H9 (cell line): ENCODE measurements around the gene PPRC1. TPM values are rescaled to one million over a fixed set of nuclear protein-coding genes. Genes with fewer than 3 reads are reported as not detected.

ENCODE experiments used
- DNase-seq: peaks from one replicate; pipeline ENCODE4 v3.0.0-alpha.2; 2017
- H2AFZ ChIP-seq: one replicate; pipeline ENCODE4 v1.6.1; 2013; ENCODE audit warnings: mild to moderate bottlenecking, low read length, control low read depth, moderate library complexity
- H2AK5ac ChIP-seq: 2 replicates; pipeline ENCODE4 v1.6.1; 2013; ENCODE audit warnings: low read length, control low read depth, mixed read lengths; ENCODE audit not compliant: insufficient read length
- H2BK120ac ChIP-seq: one replicate; pipeline ENCODE4 v1.6.1; 2013; ENCODE audit warnings: low read depth, mild to moderate bottlenecking, low read length, control low read depth, inconsistent platforms; ENCODE audit not compliant: poor library complexity, severe bottlenecking
- H2BK12ac ChIP-seq: 2 replicates; pipeline ENCODE4 v1.6.1; 2013; ENCODE audit warnings: low read length, control low read depth, mixed read lengths, low read depth; ENCODE audit not compliant: insufficient read length
- H2BK15ac ChIP-seq: 2 replicates; pipeline ENCODE4 v1.6.1; 2013; ENCODE audit warnings: low read depth, low read length, control low read depth
- H2BK20ac ChIP-seq: one replicate; pipeline ENCODE4 v1.6.1; 2013; ENCODE audit warnings: low read depth, mild to moderate bottlenecking, low read length, control low read depth, inconsistent platforms; ENCODE audit not compliant: poor library complexity, severe bottlenecking
- H2BK5ac ChIP-seq: 2 replicates; pipeline ENCODE4 v1.6.1; 2013; ENCODE audit warnings: low read length, control low read depth, mixed read lengths; ENCODE audit not compliant: insufficient read length
- H3K14ac ChIP-seq: 2 replicates; pipeline ENCODE4 v1.6.1; 2013; ENCODE audit warnings: low read length, control low read depth; ENCODE audit not compliant: insufficient read depth
- H3K18ac ChIP-seq: 2 replicates; pipeline ENCODE4 v1.6.1; 2013; ENCODE audit warnings: low read depth, mild to moderate bottlenecking, mixed read lengths, low read length, control low read depth; ENCODE audit not compliant: insufficient read length
- H3K23ac ChIP-seq: 2 replicates; pipeline ENCODE4 v1.6.1; 2013; ENCODE audit warnings: low read length, control low read depth, mixed read lengths, low read depth; ENCODE audit not compliant: insufficient read length
- H3K23me2 ChIP-seq: 2 replicates; pipeline ENCODE4 v1.6.1; 2013; ENCODE audit warnings: low read depth, mild to moderate bottlenecking, mixed read lengths, low read length, control low read depth; ENCODE audit not compliant: insufficient read length, poor library complexity, severe bottlenecking
- H3K27ac ChIP-seq: 2 replicates; pipeline ENCODE4 v1.5.1; 2013; ENCODE audit warnings: low read length, control low read depth, mixed read lengths, low read depth; ENCODE audit not compliant: insufficient read length
- H3K27me3 ChIP-seq: 2 replicates; pipeline ENCODE4 v1.6.1; 2013; ENCODE audit warnings: low read length, control low read depth, inconsistent platforms; ENCODE audit not compliant: insufficient read depth
- H3K4ac ChIP-seq: 2 replicates; pipeline ENCODE4 v1.6.1; 2013; ENCODE audit warnings: low read depth, mild to moderate bottlenecking, control low read depth, inconsistent platforms, low read length, moderate library complexity
- H3K4me1 ChIP-seq: 2 replicates; pipeline ENCODE4 v1.6.1; 2013; ENCODE audit warnings: low read length, control low read depth, inconsistent platforms; ENCODE audit not compliant: insufficient read depth
- H3K4me2 ChIP-seq: 2 replicates; pipeline ENCODE4 v1.6.1; 2013; ENCODE audit warnings: low read length, control low read depth, mixed read lengths; ENCODE audit not compliant: insufficient read length, insufficient read depth
- H3K56ac ChIP-seq: 2 replicates; pipeline ENCODE4 v1.6.1; 2013; ENCODE audit warnings: low read depth, mild to moderate bottlenecking, mixed read lengths, low read length, control low read depth; ENCODE audit not compliant: insufficient read length
- H3K79me1 ChIP-seq: 2 replicates; pipeline ENCODE4 v1.6.1; 2013; ENCODE audit warnings: low read depth, mild to moderate bottlenecking, moderate library complexity, low read length, control low read depth, inconsistent platforms; ENCODE audit not compliant: insufficient read depth, poor library complexity, severe bottlenecking
- H3K79me2 ChIP-seq: 2 replicates; pipeline ENCODE4 v1.6.1; 2013; ENCODE audit warnings: low read length, control low read depth, inconsistent platforms; ENCODE audit not compliant: insufficient read depth
- H3K9ac ChIP-seq: 2 replicates; pipeline ENCODE4 v1.6.1; 2013; ENCODE audit warnings: low read length, control low read depth, mixed read lengths; ENCODE audit not compliant: insufficient read length; ENCODE audit errors: extremely low read depth
- H3K9me3 ChIP-seq: one replicate; pipeline ENCODE4 v1.6.1; 2013; ENCODE audit warnings: low read depth, low read length, inconsistent platforms; ENCODE audit not compliant: control insufficient read depth
- H3T11ph ChIP-seq: one replicate; pipeline ENCODE4 v1.6.1; 2013; ENCODE audit warnings: mild to moderate bottlenecking, low read length, control low read depth, inconsistent platforms
- H4K20me1 ChIP-seq: one replicate; pipeline ENCODE4 v1.6.1; 2013; ENCODE audit not compliant: control insufficient read depth, insufficient read length, insufficient read depth
- H4K5ac ChIP-seq: 2 replicates; pipeline ENCODE4 v1.6.1; 2013; ENCODE audit warnings: low read depth, mild to moderate bottlenecking, mixed read lengths, low read length, control low read depth; ENCODE audit not compliant: insufficient read length
- H4K8ac ChIP-seq: replicated peaks from 2 replicates; pipeline ENCODE4 v1.6.1; 2013; ENCODE audit warnings: low read length, control low read depth, mixed read lengths, low read depth; ENCODE audit not compliant: insufficient read length
- H4K91ac ChIP-seq: 2 replicates; pipeline ENCODE4 v1.6.1; 2013; ENCODE audit warnings: low read depth, mild to moderate bottlenecking, moderate library complexity, mixed read lengths, low read length, control low read depth; ENCODE audit not compliant: insufficient read length
- H3K27ac Mint-ChIP-seq, 3 experiments: 2 replicates in 2 of 3; 3 replicates in 1 of 3; pipeline ENCODE4 v1.8.0; 2020 to 2021; ENCODE audit warnings: mixed read lengths in 3 of 3, mild to moderate bottlenecking in 1 of 3, moderate library complexity in 1 of 3
- H3K27me3 Mint-ChIP-seq: 2 replicates; pipeline ENCODE4 v1.8.0; 2021; ENCODE audit warnings: low read depth, mild to moderate bottlenecking, moderate library complexity, mixed read lengths
- H3K36me3 Mint-ChIP-seq, 3 experiments: 2 replicates in 2 of 3; 3 replicates in 1 of 3; pipeline ENCODE4 v1.8.0; 2020 to 2021; ENCODE audit warnings: low read depth in 3 of 3, mixed read lengths in 3 of 3; ENCODE audit not compliant: insufficient read depth in 1 of 3
- H3K4me1 Mint-ChIP-seq, 2 experiments: 2 replicates each; pipeline ENCODE4 v1.8.0; 2020; ENCODE audit warnings: mixed read lengths in 2 of 2
- H3K4me3 Mint-ChIP-seq, 2 experiments: 2 replicates in 1 of 2; 3 replicates in 1 of 2; pipeline ENCODE4 v1.8.0; 2020 to 2021; ENCODE audit warnings: mild to moderate bottlenecking in 2 of 2, mixed read lengths in 2 of 2, moderate library complexity in 1 of 2
- H3K9me3 Mint-ChIP-seq, 2 experiments: 2 replicates in 1 of 2; 3 replicates in 1 of 2; pipeline ENCODE4 v1.8.0; 2020; ENCODE audit warnings: mild to moderate bottlenecking in 2 of 2, mixed read lengths in 2 of 2, moderate library complexity in 1 of 2
- CTCF ChIP-seq: fragments of 200-600 bp; sonication (generic); conservative IDR thresholded peaks from 3 replicates; pipeline ENCODE4 v1.8.0; 2021; ENCODE audit warnings: antibody characterized with exemption, mild to moderate bottlenecking
- WGBS: extraction: QIAGEN DNeasy Blood & Tissue Kit; methylation state at CpG from one replicate; pipeline ENCODE4 v1.1.7; 2013; ENCODE audit warnings: missing lambda C conversion rate, low lambda C conversion rate, mixed read lengths; ENCODE audit not compliant: insufficient read length; ENCODE audit errors: extremely low coverage; 5-methylcytosine and 5-hydroxymethylcytosine counted together
- total RNA-seq: library from RNA; stranded (reverse); gene quantifications from 2 replicates; pipeline ENCODE4 v1.2.1, GENCODE V29; 2021

Gene PPRC1
- total RNA-seq, 1 experiment from 2014 or later, result 121 TPM

GRCh38 chr10:102140913-102141540 lies 8.2 kb downstream of the PPRC1 start:
- Histone ChIP-seq H3K4me1 (no peaks in the 10 kb centered on the region), H3K9ac (no peak overlapping the region), H4K8ac (no peak overlapping the region), H2AK5ac (no peak overlapping the region), H4K91ac (no peak overlapping the region), H4K20me1 (no peaks in the 10 kb centered on the region), H3K18ac (no peak overlapping the region), H3K14ac (no peak overlapping the region), H2BK5ac (no peak overlapping the region), H2AFZ (no peak overlapping the region), H3T11ph (no peak overlapping the region), H2BK120ac (no peak overlapping the region), H3K79me1 (peaks cover 12% of the 10 kb centered on the region), H3K56ac (no peak overlapping the region), H4K5ac (no peak overlapping the region), H3K23me2 (no peaks in the 10 kb centered on the region), H2BK12ac (no peak overlapping the region), H3K23ac (no peak overlapping the region), H3K4me2 (no peak overlapping the region), H2BK15ac (no peak overlapping the region), H3K79me2 (peaks cover 19% of the 10 kb centered on the region), H3K27ac (no peak overlapping the region), H2BK20ac (no peak overlapping the region), H3K9me3 (no peaks in the 10 kb centered on the region), H3K27me3 (no peaks in the 10 kb centered on the region), H3K4ac (no peak overlapping the region)
- Mint-ChIP-seq H3K27me3 (no peaks in the 10 kb centered on the region), H3K4me1 (peaks cover 5 to 6% of the 10 kb centered on the region in 2 experiments; a peak in 3 of 4 replicates), H3K27ac (peak overlapping the region in 1 of 3 experiments; percentile 80; a peak in 2 of 7 replicates), H3K36me3 (peaks cover 77 to 82% (median 80%) of the 10 kb centered on the region in 3 experiments), H3K9me3 (no peaks in the 10 kb centered on the region), H3K4me3 (peak overlapping the region in 1 of 2 experiments; percentile 43; a peak in 2 of 5 replicates)
- DNase-seq, result no peak
- TF ChIP-seq CTCF, result no peak
- no CpG with 5 or more reads among the region's 5 CpGs for WGBS
